ENCODE data around the gene CYS1.

DNA sequence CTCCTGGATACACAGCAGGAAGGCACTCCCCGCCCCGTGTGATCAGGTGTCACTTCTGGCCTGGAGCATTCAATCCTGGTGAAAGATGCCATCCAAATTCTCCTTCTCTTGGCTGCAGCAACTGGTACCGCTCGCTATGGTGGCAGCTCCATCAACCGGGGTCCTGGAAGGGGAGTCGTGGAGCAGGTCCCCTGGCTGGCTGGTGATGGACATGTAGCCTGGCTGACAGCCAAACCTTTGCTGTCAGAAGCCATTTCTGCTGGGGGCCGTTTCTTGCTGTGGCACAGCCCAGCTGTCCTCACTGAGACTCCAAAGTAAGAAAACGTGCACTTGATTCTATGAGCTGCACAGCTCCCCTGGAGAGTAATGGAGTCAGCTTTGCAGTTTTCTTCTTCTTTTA lies 7.1 kb upstream of the CYS1 start:
- TF ChIP-seq, protein P1, sequence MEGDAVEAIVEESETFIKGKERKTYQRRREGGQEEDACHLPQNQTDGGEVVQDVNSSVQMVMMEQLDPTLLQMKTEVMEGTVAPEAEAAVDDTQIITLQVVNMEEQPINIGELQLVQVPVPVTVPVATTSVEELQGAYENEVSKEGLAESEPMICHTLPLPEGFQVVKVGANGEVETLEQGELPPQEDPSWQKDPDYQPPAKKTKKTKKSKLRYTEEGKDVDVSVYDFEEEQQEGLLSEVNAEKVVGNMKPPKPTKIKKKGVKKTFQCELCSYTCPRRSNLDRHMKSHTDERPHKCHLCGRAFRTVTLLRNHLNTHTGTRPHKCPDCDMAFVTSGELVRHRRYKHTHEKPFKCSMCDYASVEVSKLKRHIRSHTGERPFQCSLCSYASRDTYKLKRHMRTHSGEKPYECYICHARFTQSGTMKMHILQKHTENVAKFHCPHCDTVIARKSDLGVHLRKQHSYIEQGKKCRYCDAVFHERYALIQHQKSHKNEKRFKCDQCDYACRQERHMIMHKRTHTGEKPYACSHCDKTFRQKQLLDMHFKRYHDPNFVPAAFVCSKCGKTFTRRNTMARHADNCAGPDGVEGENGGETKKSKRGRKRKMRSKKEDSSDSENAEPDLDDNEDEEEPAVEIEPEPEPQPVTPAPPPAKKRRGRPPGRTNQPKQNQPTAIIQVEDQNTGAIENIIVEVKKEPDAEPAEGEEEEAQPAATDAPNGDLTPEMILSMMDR (IDR thresholded peaks at IDR 0.05): no peak
- TF ChIP-seq CREB1 (CRISPR knock-in tag; IDR thresholded peaks at IDR 0.05): no peak
- TF ChIP-seq E2F1 (CRISPR knock-in tag; IDR thresholded peaks at IDR 0.05): no peak
- no peak for TF ChIP-seq TEAD4 (CRISPR knock-in tag; IDR thresholded peaks at IDR 0.05)
- TF ChIP-seq TCF7 (CRISPR knock-in tag; IDR thresholded peaks at IDR 0.05; ENCODE audit: low read depth): no peak
- no peak for TF ChIP-seq STAT6 (CRISPR knock-in tag; conservative IDR thresholded peaks at IDR 0.05; ENCODE audit: low read depth)
- TF ChIP-seq ELF4 (CRISPR knock-in tag; IDR thresholded peaks at IDR 0.05; ENCODE audit: low read depth): no peak
- TF ChIP-seq ATF1 (CRISPR knock-in tag; IDR thresholded peaks at IDR 0.05): no peak
- TF ChIP-seq, protein P2, sequence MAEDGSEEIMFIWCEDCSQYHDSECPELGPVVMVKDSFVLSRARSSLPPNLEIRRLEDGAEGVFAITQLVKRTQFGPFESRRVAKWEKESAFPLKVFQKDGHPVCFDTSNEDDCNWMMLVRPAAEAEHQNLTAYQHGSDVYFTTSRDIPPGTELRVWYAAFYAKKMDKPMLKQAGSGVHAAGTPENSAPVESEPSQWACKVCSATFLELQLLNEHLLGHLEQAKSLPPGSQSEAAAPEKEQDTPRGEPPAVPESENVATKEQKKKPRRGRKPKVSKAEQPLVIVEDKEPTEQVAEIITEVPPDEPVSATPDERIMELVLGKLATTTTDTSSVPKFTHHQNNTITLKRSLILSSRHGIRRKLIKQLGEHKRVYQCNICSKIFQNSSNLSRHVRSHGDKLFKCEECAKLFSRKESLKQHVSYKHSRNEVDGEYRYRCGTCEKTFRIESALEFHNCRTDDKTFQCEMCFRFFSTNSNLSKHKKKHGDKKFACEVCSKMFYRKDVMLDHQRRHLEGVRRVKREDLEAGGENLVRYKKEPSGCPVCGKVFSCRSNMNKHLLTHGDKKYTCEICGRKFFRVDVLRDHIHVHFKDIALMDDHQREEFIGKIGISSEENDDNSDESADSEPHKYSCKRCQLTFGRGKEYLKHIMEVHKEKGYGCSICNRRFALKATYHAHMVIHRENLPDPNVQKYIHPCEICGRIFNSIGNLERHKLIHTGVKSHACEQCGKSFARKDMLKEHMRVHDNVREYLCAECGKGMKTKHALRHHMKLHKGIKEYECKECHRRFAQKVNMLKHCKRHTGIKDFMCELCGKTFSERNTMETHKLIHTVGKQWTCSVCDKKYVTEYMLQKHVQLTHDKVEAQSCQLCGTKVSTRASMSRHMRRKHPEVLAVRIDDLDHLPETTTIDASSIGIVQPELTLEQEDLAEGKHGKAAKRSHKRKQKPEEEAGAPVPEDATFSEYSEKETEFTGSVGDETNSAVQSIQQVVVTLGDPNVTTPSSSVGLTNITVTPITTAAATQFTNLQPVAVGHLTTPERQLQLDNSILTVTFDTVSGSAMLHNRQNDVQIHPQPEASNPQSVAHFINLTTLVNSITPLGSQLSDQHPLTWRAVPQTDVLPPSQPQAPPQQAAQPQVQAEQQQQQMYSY (CRISPR knock-in tag; IDR thresholded peaks at IDR 0.05): no peak
- TF ChIP-seq FOXP1 (CRISPR knock-in tag; IDR thresholded peaks at IDR 0.05; ENCODE audit: borderline replicate concordance): no peak
